GM12873 (cell line): Measurements from ENCODE around the gene GAPT.

Source experiments
- CTCF ChIP-seq: IDR thresholded peaks from 2 replicates; pipeline ENCODE4 v1.5.1; 2012; ENCODE audit warnings: low read depth, mild to moderate bottlenecking, moderate library complexity, low read length, control low read depth; ENCODE audit not compliant: insufficient read depth; ENCODE audit errors: missing control alignments

Gene GAPT

GRCh38 chr5:58452566-58453258, 38.5 kb upstream of the GAPT start:
- no peak for TF ChIP-seq CTCF

- TF ChIP-seq CTCF = no peak
Observed at GRCh38 chr5:58453306-58453705, 37.9 kb upstream of the GAPT start.

- no peak for TF ChIP-seq CTCF
Observed at GRCh38 chr5:58454025-58454424, 37.2 kb upstream of the GAPT start.

- no peak for TF ChIP-seq CTCF
Observed at GRCh38 chr5:58455066-58455465, 36.2 kb upstream of the GAPT start.

GRCh38 chr5:58455480-58455879, 35.8 kb upstream of the GAPT start:
- no peak for TF ChIP-seq CTCF

GRCh38 chr5:58456026-58456425, 35.2 kb upstream of the GAPT start:
- TF ChIP-seq CTCF = no peak

GRCh38 chr5:58456486-58456885, 34.7 kb upstream of the GAPT start:
- TF ChIP-seq CTCF = no peak
